GM12874 (cell line): ENCODE data around the gene SRRT.
A peak's percentile ranks its signal among the peaks of the same experiment; 100 is the strongest.

Source experiments
- TF ChIP-seq, protein P1 (sequence below): IDR thresholded peaks from 2 replicates; pipeline ENCODE4 v1.5.1; 2011; ENCODE audit warnings: low read depth, mild to moderate bottlenecking, control low read depth, low read length, moderate library complexity; ENCODE audit not compliant: insufficient read depth

Gene SRRT

DNA sequence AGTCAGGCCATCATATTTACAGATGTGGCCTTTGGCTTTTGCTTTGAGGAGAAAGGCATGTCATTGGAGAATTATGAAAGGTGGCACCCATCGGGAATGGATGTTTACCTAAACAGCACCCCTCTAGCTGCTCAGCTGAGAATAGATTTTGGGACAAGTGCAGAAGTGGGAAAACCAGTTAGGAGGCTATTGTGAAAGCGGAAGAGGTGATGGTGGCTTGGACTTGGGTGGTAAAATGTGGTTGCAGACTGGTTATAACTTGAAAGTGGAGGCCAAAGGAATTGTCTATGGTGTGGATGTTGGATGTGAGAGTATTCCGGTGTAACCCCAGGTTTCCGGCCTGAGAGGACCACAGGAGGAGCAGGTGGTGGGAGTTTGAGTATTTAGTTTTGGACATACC, 27.5 kb upstream of the SRRT start:
- TF ChIP-seq, protein P1, sequence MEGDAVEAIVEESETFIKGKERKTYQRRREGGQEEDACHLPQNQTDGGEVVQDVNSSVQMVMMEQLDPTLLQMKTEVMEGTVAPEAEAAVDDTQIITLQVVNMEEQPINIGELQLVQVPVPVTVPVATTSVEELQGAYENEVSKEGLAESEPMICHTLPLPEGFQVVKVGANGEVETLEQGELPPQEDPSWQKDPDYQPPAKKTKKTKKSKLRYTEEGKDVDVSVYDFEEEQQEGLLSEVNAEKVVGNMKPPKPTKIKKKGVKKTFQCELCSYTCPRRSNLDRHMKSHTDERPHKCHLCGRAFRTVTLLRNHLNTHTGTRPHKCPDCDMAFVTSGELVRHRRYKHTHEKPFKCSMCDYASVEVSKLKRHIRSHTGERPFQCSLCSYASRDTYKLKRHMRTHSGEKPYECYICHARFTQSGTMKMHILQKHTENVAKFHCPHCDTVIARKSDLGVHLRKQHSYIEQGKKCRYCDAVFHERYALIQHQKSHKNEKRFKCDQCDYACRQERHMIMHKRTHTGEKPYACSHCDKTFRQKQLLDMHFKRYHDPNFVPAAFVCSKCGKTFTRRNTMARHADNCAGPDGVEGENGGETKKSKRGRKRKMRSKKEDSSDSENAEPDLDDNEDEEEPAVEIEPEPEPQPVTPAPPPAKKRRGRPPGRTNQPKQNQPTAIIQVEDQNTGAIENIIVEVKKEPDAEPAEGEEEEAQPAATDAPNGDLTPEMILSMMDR, result no peak

DNA sequence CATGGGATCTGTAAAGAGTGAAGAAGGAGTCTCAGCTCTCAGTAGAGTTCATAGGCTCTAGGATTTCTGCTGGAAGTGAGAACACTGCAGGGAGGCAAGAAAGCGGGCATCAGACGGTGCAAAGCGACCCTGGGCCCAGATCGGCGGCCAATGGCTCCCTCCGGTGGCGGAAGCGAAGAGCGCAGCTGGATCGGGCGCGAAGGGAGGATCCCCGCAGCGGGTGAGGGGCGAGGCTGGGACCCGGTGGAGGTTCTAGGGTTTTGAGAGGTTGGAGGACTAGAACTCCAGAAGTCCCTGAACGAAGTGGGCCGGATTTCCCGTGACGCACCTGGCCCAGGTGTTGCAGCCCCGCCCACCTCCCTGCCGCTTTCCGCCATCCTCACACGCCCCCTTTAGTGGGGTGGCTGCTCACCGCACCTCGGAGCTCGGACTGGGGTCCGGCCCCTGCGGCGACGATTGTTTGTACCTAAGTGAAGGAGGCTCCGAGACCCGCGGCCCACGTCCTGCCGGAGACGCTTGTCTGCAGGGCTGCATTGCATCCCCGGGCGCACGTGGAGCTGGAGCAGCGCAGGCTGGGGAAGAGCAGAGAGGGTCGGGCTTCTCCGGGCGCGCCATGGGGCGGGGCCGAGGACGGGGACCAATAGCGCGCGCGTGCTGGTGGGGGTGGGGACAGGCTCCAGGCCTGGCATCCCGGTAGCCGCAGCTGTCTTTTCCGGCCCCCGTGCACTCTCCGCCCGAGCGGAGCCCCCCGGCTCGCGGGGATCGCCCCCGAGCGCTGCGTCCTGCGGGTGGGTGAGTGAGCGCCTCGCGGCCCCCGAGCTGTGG, 22.6 kb upstream of the SRRT start, which contains the start of gene SLC12A9:
TSS of gene SLC12A9 (plus strand) at position 666 of the 825 bp plus-strand sequence. CDS start 1,485 bp downstream, outside the sequence.
- TF ChIP-seq, protein P1, result peak; percentile 97

- TF ChIP-seq, protein P1, result no peak
Measured at GRCh38 chr7:100854146-100854895, 20.6 kb upstream of the SRRT start.

DNA sequence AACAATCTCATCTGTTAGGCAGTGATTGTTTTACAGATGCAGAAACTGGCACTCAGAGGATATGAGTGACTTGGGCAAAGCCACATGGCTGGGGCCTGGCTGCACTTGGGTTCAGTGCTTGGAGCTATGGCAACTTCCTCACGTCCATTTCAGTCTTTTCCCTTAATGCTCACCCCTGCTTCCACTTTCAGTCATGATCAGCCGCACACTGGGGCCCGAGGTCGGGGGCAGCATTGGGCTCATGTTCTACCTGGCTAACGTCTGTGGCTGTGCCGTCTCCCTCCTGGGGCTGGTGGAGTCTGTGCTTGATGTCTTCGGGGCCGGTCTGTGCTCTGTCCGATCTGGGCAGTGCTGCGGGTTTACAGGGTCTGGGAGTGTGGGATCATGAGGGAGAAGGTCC, 19.4 kb upstream of the SRRT start:
- TF ChIP-seq, protein P1, result no peak

DNA sequence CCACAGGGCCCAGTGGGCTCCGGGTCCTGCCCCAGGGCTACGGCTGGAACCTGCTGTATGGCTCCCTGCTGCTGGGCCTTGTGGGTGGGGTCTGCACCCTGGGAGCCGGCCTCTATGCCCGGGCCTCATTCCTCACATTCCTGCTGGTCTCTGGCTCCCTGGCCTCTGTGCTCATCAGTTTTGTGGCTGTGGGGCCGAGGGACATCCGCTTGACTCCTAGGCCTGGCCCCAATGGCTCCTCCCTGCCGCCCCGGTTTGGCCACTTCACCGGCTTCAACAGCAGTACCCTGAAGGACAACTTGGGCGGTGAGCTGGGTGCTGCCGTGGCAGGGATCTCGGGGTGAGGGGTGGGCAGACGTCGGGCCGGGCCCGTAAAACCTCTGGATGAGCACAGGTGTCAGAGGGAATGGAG, 18.0 kb upstream of the SRRT start:
- TF ChIP-seq, protein P1, result no peak

- TF ChIP-seq, protein P1, result no peak
Measured at GRCh38 chr7:100859856-100860255, 15.0 kb upstream of the SRRT start.
